Upper lobe of left lung (tissue), 4 donors: ENCODE measurements around the gene RIOX2.

Source experiments
- EP300 ChIP-seq, 4 donors: sonication (generic); formaldehyde crosslinking; IDR thresholded peaks; one replicate each; pipeline ENCODE4 v1.5.1; 2017; ENCODE audit warnings: antibody characterized with exemption in 4 of 4, control low read depth in 2 of 4
- POLR2A ChIP-seq, 4 donors: fragments of 450-650 bp; IDR thresholded peaks; one replicate each; pipeline ENCODE4 v1.5.1; 2016 to 2017; ENCODE audit warnings: antibody characterized with exemption in 4 of 4, mild to moderate bottlenecking in 2 of 4
- TF ChIP-seq, protein P1 (sequence below), 6 experiments: fragments of 450-650 bp in 4 of 6; fragments of 200-600 bp in 2 of 6; sonication (generic) in 2 of 6; IDR thresholded peaks; one replicate each; pipeline ENCODE4 v1.5.1; 2016 to 2019; ENCODE audit warnings: antibody characterized with exemption in 6 of 6

DNA sequence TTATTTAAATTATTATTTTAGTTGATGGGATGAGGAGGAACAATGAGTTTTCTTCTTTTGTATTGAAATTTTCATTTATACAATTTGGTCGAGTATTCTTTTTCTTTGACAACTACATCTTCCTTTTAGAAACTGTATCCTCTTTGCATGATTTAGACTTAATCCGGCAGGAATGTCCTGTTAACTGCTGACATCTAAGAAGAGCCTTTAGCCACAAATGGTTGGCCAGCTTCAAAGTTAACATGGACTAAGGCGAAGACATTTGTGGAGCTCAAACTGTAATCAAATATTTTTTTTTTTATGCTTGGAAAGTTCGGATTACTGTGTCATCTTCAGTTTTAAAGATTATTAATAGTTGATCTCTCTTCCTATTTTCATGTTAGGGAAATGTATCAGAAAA lies 43.2 kb downstream of the RIOX2 start:
- TF ChIP-seq EP300 (IDR thresholded peaks at IDR 0.05) (no peak), POLR2A (IDR thresholded peaks at IDR 0.05) (no peak)
- TF ChIP-seq, protein P1, sequence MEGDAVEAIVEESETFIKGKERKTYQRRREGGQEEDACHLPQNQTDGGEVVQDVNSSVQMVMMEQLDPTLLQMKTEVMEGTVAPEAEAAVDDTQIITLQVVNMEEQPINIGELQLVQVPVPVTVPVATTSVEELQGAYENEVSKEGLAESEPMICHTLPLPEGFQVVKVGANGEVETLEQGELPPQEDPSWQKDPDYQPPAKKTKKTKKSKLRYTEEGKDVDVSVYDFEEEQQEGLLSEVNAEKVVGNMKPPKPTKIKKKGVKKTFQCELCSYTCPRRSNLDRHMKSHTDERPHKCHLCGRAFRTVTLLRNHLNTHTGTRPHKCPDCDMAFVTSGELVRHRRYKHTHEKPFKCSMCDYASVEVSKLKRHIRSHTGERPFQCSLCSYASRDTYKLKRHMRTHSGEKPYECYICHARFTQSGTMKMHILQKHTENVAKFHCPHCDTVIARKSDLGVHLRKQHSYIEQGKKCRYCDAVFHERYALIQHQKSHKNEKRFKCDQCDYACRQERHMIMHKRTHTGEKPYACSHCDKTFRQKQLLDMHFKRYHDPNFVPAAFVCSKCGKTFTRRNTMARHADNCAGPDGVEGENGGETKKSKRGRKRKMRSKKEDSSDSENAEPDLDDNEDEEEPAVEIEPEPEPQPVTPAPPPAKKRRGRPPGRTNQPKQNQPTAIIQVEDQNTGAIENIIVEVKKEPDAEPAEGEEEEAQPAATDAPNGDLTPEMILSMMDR (IDR thresholded peaks at IDR 0.05) = no peak
